Glomerular endothelial cell (primary cell): Measurements from ENCODE around the gene CETN1. TPM values are rescaled to one million over a fixed set of nuclear protein-coding genes. Genes with fewer than 3 reads are reported as not detected.

Experiments
- DNase-seq: peaks from one replicate; pipeline ENCODE4 v3.0.0-alpha.2; 2011; ENCODE audit warnings: low read depth, low spot score; ENCODE audit errors: extremely low read depth
- total RNA-seq: library from RNA; depleted of rRNA; stranded (reverse); fragments of >200 nt; gene quantifications from 2 replicates; pipeline ENCODE4 v1.2.3, GENCODE V29; 2015

Gene CETN1
- not detected in 2 replicates for total RNA-seq

DNA sequence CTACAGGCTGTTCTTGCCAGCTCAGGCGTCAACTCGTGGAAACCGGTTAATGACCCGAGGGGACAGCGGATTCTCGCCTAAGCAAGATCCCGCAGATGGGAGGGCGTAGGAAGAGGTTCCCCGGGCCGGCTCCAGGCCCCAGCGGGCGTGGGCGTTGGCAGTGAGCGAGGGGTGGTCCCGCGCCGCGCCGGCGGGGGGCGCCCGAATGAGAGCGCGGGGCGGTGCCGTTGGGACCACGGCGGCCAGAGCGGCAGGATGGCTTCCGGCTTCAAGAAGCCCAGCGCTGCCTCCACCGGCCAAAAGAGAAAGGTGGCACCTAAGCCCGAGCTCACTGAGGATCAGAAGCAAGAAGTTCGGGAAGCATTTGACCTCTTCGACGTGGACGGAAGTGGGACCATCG lies at the start of gene CETN1:
TSS of gene CETN1 (plus strand) at position 227 of the 400 bp plus-strand sequence. CDS start at position 256, 29 bp downstream.
- DNase-seq, result no peak

DNA sequence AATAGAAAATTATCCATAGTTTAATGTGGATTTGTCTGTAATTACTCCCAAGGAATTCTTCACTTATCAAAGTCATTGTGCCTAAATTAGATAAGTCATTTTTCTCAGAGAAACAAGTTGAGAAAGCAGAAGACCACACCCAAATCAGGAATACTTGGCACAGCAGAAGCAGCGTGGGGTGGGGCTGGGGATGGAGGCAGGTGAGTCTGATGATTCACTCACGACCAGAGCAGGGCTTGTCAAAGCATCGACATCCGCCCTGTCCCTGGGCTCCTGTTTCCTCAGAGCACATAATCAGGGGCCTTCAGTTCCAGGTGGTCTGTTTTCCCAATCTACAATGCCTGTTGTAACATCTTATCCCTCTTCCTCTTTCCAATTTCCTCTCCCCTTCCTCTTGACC lies 48.2 kb upstream of the CETN1 start:
- DNase-seq, result no peak

- no peak for DNase-seq
These were observed 47.5 kb upstream of the CETN1 start for GRCh38 chr18:532632-533031.

DNA sequence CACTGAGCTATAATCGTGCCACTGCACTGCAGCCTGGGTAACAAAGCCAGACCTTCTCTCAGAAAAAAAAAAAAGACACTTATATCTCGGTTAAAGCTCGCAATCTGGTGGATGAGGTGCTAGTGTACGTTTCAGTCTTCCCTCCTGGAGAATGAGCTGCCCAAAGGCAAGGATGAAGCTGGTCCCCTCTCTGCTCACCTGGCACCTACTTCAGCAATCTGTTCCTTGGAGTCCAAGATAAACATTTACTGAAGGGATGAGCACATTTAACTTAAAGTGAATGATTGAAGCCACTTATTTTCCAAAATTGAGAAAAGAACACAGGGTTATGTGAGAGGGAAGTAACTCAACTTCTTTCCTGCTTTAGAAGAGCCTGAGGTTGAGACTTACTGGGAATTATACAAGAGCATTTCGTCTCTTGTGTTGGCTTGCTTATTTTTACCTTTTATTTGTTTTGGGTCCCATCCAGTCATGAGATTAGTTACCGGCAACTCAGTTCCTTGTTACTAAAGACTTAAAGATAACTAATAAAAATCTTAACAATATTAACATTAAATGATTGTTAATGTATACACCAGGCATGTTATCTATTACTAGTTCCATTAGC lies 46.1 kb upstream of the CETN1 start:
- no peak for DNase-seq

- no peak for DNase-seq
These were observed 36.6 kb upstream of the CETN1 start for GRCh38 chr18:543447-544078.

DNA sequence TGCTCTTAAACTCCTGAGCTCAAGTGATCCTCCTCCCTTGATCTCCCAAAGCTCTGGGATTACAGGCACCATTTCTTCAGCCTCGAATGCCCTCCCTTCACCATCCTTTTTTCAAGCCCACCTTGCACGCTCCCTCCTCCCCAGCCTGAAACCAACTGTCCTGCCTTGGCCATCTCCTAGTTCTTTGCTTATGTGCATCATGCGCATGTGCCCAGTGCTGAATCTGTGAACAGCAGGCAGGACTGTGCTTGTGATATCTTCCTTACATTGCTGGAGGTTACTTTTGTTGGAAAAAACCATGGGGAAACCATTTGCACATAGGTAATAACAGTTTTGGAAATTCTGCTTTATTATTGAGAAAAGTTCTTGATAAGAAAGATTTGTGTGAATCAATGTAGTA lies 30.2 kb upstream of the CETN1 start:
- no peak for DNase-seq

DNA sequence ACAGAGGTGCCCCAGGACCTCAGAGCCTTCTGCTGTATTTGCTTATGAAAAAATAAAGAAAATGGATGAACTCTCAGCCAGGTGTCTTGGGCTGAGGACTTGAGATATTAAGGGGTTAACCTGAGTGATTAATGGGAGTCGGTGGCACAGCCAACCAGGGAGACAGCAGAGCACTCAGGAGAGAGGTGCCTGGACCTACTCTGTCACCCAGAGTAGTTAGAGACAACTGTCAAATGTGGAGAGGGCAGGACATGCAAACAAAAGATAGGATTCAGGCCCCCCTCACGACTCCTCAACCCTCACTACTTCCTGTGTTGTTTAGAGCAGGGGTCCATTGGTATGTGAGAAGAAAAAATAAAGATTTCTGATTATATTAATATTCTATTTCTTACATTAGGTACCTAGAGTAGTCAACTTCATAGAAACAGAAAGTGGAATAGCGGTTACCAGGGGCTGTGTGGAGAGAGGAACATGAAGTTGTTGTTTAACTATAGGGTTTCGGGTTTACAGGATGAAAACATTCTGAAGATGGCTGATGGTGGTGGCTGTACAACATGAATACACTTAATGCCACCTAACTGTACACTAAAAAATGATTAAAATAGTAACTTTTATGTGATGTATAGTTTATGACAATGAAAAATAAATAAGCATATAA lies 28.6 kb upstream of the CETN1 start:
- DNase-seq, result no peak

GRCh38 chr18:555705-556457 lies 24.3 kb upstream of the CETN1 start:
- no peak for DNase-seq

- DNase-seq, result no peak
These were observed 15.2 kb upstream of the CETN1 start for GRCh38 chr18:564708-565561.

DNA sequence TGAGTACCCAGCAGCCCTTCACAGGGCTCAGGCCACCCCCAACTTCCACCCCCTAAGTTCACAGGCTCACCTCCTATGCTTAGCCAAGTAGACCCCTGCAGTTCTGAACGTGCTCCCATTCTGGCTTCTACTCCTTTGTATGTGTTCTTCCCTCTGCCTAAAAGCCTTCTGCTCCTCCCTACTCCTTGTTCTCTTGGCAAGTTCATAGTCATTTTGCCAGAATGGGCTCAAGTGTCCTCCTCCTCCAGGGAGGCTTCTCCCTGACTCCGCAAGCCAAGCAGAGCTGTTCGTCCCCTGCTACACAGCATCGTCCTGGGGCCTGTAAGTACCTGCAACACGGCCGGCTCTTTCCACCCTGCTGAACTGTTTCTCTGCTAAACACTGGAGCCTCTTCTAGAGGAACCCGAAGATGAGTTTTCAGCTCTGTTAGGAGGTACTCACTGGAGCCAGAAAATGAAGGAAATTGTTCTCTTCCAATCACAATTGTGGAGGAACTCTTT lies 14.6 kb upstream of the CETN1 start:
- no peak for DNase-seq

GRCh38 chr18:567122-567521 lies 13.1 kb upstream of the CETN1 start:
- DNase-seq, result no peak

GRCh38 chr18:568731-569130 lies 11.4 kb upstream of the CETN1 start:
- DNase-seq, result no peak

- no peak for DNase-seq
These were observed 9.9 kb upstream of the CETN1 start for GRCh38 chr18:570256-570655.

GRCh38 chr18:570697-571096 lies 9.5 kb upstream of the CETN1 start:
- DNase-seq, result no peak

DNA sequence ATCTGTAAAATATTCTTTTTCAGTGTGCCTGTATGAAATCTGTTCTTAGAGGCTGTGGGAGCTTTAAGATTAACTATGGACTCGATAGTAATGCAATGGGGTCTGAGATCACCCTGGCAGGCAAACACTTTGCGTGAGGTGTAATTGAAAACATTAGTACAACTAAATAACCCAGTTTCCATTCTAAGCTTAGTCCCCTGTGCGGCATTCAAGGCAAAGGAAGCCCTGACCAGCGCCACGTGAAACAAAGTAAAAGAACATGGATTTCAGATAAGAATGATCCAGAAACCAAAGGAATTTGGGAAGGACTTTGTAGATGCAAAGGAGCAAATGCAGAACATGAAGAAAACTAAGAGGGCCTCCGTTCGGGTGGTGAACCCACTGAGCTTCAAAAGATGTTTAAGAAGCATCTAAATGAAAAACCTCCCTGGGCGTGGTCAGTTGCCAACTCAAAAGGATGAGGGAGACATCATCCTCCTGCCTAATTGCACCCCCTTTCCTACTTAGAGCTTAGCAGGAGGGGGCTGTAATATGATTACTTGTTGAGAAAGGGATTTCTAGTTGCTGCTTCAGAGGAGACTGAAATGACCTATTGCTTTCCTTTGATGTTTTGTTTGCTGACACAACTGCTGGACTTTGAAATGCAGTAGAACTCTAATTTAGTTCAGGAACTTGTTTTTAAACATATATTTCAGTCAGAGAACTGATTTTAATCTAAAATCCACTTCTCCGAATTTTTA lies 7.9 kb upstream of the CETN1 start:
- DNase-seq, result no peak

DNA sequence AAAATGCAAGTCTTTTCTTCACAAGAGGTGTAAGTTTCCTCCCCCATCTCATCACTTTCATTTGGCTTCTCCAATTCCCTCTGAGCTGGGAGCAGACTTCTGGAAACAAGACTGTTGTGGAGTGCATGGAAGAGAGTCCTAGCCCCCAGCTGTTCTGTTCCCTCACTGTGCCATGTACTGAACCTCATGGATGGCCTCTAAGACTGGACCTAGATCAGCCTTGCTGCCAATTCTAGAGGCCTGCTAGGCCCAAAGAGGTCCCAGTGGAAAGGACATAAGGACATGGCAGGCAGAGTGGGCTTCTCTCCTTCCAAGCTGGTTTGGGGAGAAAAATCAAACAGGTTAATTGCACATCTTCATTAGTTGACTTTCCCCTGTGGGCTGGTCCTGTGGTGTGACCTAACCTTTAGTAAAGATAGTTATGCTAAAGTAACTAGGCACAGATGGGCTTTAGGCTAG lies 7.3 kb upstream of the CETN1 start:
- DNase-seq, result no peak

- DNase-seq, result no peak
These were observed 6.8 kb upstream of the CETN1 start for GRCh38 chr18:573385-573784.

- DNase-seq, result no peak
These were observed 5.9 kb upstream of the CETN1 start for GRCh38 chr18:574149-574860.
